GM12874 (cell line): ENCODE results near the gene SIRPB1.

Experiments
- TF ChIP-seq, protein P1 (sequence below): IDR thresholded peaks from 2 replicates; pipeline ENCODE4 v1.5.1; 2011; ENCODE audit warnings: low read depth, mild to moderate bottlenecking, control low read depth, low read length, moderate library complexity; ENCODE audit not compliant: insufficient read depth

Gene SIRPB1

GRCh38 chr20:1661542-1662299 is 41.9 kb upstream of the SIRPB1 start:
- TF ChIP-seq, protein P1, sequence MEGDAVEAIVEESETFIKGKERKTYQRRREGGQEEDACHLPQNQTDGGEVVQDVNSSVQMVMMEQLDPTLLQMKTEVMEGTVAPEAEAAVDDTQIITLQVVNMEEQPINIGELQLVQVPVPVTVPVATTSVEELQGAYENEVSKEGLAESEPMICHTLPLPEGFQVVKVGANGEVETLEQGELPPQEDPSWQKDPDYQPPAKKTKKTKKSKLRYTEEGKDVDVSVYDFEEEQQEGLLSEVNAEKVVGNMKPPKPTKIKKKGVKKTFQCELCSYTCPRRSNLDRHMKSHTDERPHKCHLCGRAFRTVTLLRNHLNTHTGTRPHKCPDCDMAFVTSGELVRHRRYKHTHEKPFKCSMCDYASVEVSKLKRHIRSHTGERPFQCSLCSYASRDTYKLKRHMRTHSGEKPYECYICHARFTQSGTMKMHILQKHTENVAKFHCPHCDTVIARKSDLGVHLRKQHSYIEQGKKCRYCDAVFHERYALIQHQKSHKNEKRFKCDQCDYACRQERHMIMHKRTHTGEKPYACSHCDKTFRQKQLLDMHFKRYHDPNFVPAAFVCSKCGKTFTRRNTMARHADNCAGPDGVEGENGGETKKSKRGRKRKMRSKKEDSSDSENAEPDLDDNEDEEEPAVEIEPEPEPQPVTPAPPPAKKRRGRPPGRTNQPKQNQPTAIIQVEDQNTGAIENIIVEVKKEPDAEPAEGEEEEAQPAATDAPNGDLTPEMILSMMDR: no peak

- TF ChIP-seq, protein P1: no peak
Observed at GRCh38 chr20:1660246-1660645, 40.4 kb upstream of the SIRPB1 start.

DNA sequence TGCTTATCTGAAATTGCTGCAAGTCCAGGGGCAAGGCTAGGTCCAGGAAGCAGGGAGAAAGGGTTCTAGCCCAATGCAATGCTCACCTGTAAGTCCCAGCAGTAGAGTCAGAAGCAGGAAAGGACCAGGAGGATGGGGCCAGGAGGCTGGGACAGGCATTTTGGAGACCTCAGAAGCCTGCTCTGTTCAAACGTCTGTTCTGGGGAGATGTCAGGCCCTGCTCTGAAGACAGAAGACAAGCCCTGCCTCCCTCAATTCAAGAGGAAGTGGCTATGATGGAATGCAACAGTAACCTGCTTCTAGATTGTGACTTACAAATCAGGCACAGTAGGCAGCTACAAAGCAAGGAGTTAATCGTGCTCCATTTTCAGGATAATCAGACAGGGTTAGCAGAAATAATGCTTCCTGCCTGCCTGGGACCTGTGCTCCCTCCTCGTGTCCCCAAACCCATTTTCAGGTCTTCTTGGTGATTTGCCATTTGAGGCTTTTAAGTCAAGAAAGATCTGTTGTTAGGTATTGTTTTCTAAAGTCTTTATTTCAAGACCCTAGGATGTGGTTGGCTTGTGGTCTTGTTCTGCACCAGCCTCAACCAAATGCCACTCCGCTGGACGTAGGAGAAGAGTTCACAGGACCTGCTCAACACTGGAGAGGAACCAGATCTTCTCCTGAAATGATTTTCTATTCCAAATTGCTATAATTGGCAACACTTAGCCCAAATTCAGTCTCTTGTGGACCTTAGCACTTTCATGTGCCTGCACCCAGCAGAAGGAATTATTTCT is 37.9 kb upstream of the SIRPB1 start, which contains the start of gene SIRPG:
SIRPG (minus strand) TSS at position 224 of the 779 bp plus-strand sequence; CDS start at position 159, 65 bp downstream.
- TF ChIP-seq, protein P1: no peak

DNA sequence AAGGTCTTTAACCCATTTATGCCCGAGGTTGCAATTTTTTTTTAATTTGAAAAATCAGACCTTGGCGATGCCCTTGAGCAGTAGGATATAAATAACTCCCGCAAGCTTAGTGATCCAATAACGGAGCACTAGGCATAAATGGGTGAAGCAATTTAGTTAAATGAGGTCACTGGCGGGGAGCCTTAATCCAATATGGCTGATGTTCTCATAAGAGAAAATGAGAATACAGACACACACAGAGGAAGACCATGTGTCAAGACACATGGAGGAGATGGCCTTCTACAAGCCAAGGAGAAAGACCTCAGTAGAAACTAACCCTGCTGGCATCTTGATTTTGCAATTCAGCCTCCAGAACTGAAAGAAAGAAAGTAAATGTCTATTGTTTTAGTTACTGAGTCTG is 37.0 kb upstream of the SIRPB1 start:
- TF ChIP-seq, protein P1: no peak

DNA sequence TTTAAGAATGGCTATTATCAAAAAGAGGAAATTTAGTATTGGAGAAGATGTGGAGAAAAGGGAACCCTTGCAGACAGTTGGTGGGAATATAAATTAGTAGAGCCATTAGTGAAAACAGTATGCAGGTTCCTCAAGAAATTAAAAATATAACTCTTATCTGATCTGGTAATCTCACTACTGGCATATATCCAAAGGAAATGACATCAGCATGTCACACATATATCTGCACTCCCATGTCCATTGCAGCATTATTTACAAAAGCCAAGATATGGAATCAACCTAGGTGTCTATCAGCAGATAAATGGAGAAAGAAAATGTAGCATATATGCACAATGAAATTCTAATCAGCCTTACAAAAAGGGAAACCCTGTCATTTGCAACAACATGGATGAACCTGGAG is 35.2 kb upstream of the SIRPB1 start:
- TF ChIP-seq, protein P1: no peak

DNA sequence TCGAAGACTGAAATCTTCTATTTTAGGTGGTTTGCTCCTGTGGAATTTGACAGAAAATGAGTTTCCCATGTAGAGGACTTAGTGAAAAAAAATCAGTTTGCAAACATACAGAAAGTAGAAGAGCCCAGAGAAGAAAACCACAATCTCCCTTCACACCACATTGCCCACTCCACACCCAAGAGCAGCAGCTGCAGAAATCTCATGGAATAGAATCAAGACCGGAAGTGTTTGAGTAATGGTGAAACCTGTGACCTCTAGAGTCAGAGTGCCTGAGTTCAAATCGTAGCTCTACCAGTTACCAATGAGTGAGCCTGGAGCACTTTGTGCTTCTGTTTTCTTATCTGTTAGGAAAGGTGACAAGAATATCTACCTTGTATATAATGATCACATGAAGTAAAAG is 33.2 kb upstream of the SIRPB1 start:
- TF ChIP-seq, protein P1: no peak

GRCh38 chr20:1652104-1652503 is 32.3 kb upstream of the SIRPB1 start:
- TF ChIP-seq, protein P1: no peak
